HPDE6-E6E7 (cell line): Measurements from ENCODE around the gene ARL8A.
"Not testable (repeated sequence)": the region's sequence is repeated elsewhere in the genome, so short reads cannot be mapped to it uniquely, and the experiment has no call there.

Source experiments
- DNase-seq: peaks from one replicate; pipeline ENCODE4 v3.0.0; 2011; ENCODE audit warnings: missing footprints; ENCODE audit errors: extremely low spot score

Gene ARL8A

DNA sequence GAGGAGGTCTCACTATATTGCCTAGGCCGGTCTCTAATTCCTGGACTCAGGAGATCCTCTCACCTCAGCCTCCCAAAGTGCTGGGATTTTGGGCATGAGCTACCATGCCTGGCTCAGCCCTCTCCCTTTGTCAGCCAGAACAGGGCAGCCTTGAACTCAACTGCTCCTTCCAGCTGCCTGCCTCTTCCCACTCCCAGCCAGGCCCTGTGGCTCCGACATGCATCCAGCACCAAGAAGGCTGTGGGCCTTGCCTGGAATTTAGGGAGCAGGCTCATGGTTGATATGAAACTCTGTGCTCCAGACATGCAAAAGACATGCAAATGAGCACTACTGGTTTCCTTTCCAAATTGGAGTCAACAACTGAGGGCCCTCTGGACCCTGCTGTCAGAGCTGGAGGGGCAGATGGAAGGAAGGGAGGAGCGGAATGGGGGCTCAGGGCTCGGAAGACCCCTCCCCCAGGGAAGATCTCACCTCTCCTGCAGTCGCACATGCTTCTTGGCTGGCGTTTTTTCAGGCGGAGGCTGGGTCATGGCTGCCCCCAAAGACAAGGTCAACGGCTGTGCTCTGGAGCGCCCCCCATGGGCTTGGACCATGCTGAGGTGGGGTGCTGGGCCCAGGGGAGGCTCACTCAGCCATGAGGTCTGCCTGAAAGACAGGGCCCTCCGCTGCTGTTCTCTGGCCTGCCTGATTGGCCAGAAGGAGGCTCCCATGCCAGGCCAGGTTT, 14.4 kb upstream of the ARL8A start:
- no peak for DNase-seq

DNA sequence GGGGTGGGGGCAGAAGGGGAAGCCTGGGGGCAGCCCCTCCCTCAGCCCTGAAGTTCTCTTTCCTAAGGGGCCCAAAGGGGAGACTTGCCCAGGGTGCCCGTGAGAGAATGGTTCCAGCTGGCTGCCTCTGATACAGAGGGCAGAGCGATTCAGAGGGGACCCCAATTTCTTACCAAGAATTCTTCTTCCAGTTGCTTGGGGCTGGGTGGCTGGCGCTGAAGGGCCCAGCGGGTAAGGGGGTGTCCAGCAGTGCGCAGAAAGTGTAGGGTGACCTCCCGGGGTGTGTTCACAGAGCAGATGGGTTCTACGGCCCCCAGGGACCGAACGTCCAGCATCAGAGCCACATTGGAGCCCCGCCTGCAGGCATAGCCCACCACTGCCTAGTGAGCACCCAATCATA, 13.4 kb upstream of the ARL8A start:
- no peak for DNase-seq

DNA sequence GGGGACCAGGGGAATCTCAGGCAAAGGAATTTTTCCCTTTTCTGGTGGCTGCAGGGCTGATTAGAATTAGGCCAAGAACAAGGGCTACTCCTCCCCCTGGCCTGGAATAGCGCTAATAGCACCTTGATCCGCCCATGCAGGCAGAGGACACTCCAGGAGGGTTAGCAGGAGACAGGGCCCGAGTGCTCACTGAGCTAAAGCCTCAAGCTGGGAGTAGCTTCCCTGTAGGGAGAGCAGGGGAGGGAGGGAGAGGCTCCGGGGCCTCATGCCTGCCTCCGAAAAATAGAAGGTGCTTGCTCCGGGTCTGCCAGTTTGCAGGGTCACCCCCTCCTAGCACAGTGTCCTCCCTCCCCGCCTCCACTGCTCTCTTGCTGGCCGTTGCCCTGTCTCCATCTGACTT, 12.1 kb upstream of the ARL8A start:
- no peak for DNase-seq

DNA sequence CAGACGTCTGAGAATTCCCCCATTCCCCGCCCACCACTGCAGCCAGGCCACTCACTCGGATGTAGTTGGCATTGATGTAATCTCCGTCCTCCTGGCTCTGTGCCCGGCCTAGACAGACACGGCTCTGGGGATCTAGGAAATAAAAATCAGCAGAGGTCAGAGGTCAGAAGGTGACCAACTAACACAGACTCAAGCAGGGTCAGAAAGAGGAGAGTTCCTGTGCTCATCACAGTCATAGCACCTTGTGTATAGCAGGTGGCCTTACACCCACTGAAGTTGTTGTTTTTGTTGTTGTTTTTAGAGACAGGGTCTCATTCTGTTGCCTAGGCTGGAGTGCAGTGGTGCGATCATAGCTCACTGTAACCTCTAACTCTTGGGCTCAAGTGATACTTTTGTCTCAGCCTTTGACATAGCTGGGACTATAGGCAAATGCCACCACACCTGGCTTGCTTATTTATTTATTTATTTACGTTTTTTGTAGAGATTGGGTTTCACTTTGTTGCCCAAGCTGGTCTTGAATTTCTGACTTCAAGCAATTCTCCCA, 11.0 kb upstream of the ARL8A start:
- DNase-seq = no peak

DNA sequence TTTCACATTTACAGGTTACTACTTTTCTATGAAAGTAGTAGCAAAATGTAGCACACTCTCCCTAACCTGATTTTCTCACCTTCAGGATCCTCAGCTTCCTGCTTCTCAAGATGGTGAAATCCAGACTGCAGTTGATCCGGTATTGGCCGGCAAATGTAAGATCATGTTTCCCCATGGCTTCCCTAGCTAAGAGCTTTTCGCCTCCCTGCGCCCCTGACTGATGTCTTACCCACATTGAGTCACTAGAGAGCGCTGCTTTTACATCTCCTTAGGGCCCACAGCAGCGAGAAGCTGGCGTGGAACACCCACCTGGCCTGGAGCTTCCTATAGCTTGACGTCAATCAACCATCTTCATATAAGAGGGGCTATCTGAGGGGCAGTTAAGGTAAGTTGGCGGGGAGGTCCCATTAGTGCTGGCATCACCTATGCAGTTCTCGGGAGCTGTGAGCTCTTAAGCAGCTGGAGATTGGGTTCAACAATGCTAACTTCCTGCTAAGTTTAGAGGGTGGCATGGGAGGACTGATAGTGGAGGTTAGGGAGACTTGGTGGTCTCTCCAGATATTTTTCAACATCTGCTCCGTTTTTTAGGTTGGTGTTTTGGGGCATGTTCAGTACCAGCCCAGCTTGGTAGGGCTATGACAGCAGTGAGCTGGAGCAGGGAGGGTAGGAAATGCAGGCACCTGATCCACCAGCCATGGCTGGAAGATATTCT, 10.4 kb upstream of the ARL8A start:
- no peak for DNase-seq

DNA sequence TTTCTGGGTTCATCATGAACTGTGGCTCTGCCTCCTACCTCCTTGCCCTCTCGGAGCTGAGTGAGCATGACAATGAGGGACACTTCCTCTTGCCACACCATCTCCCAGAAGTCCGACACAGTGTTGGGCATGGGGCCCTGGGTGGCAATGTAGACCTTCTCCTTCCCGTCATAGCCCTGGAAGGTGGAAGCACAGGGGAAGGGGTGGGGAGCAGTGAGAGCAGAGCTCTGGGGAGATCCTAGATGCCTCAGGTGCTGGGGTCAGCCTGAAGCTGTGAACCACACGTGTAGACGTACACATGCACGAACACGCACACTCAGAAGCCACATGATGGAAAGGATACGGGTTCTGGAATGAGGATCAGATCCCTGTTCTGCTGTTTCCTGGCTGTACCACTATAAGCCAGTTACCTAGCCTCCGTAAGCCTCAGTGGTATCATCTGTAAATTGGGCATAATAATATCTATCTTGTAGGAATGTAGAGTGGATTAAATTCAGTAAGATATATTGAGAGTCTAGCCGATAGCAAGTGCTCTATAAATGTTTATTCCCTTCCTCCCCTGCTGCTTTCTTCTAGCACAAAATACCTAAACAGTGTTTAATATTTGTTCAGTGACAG, 9.7 kb upstream of the ARL8A start:
- no peak for DNase-seq

DNA sequence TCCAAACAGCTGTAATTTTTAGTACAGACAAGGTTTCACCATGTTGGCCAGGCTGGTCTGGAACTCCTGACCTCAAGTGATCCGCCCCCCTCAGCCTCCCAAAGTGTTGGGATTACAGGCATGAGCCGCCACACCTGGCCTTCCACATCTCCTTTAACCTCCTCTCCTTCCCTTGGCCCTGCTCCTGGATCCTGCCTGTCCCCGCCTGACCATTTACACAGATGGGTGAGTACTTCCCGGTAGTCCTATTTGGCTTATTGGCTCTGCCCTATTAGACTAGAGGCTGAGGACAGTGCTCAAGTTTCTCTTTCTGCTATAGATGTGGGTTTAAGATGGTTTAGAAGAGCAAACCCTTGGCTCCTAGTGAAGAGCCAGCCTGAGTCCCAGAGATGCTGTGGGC, 8.7 kb upstream of the ARL8A start:
- DNase-seq = no peak

DNA sequence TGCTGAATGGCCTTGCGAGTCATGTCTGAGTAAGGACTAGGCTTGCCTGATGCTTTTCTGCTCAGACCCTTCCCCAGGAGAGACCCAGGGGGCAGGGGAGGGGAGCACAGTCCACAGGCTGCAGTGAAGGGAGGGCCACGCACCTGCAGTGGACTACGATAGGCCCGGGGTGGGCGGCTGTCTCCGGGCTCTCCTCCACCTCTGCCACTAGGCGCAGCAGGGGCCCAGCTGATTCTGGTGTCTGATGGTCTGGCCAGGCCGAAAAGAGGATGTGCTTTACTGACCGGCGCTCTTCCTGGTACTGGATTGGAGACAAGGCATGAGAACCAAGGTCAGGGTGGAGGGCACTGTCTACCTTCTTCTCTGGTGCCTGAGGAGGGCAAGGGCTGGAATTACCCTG, 7.9 kb upstream of the ARL8A start:
- DNase-seq = no peak

DNA sequence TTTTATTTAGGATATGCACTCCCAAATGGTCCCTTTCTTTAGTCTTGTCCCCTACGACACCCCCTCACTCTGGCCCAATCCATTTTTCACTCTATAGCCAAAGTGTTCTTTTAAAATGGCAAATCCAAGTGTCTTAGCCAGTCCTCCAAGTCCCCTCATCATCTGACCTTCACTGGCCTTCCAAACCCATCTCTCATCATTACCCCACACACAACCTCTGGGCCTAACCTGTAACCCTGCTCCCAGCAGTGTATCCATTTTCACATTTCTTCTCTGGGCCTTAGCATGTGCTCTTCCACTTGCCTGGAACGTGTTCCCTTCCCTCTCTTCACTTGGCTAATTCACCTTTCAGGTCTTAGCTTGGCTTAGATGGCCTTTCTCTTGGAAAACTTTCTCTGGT, 6.5 kb upstream of the ARL8A start:
- no peak for DNase-seq

DNA sequence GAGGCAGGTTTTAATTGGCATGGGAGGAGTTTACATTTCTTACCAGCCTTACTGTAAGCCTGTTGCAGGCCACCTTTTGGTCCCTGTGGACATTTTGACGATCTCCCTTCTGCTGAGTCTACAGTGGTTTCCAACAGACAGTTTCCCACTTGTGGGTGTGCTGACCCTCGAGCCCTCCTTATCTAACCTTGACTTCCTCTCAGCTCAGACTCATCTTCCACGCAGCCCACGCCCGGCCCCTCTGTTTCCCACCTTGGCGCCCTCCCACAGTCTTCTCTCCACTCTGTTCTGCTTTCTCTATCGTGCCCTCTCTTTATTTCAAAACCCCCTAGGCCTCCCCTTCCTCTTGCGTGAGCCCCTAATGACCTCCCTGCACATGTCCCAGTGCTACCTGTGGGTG, 6.1 kb upstream of the ARL8A start:
- no peak for DNase-seq

DNA sequence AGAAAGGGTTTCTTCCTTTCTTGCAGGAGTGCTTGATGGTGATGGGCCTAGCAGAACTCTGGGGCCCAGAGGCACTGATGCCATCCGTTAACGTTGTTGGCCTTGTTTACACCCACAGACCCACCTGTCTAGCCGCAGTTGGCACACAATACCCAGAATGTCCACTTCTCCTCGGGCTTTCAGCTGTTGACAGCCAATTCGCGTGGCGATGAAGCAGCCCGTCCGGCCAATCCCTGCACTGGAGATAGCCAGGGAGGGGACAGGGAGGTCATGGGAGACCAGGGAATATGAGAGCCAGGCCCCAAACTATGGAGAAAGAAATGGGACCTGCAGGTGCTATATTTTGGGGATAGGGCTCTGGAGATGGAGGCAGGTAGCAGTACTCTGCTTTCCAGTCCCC, 5.7 kb upstream of the ARL8A start:
- no peak for DNase-seq

DNA sequence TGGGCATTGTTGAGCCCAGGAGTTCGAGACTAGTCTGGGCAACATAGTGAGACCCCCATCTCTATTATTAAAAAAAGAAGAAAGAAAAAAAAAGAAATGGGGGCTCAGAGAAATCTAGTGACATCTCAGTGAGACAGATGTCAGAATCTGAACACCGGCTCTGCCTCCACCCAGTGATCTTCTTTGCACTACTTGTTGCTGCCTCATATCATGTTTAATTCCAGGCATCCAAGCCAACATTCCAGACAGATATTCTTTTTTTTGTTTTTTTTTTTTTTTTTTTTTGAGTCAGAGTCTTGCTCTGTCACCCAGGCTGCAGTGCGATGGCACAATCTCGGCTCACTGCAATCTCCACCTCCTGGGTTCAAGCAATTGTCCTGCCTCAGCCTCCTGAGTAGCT, 5.0 kb upstream of the ARL8A start:
- no peak for DNase-seq

DNA sequence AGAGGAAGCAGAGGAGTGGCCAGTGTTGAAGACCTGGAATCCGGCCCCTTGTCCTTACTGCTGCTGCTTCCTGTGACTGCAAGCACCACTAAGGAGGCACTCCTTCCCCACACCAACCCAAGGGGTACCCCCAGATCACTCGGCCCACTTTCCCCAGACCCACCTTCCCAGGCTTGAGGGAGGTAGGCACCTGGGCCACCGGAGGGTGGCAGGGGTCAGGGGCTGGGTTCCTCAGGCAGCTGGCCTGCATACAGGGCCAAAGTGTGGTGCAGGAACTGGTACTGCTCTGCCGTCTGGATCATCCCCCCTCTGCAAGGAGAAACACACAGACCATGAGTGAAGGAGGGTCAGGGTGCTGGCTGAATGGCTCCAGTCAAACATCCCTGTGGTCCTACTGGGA, 3.9 kb upstream of the ARL8A start:
- DNase-seq = no peak

DNA sequence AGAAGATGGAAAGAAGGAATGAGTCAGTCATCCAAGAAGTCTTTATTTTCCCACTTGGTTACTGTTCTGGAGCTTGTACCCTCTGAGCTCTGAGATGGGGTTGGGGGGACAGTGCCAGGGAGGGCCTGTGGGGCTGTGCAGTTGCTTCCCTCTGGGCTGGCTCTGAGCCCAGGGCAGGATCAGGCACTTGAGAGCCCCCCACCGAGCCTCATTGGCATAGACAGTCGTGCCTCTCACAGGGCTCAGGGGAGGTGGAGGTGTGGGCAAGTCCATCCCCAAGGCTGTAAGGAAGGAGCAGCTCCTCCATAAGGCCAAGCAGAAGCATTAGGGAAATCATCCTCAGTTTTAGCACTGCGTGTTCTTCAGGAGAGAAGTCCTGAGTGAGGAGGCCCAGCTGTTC, 2.5 kb upstream of the ARL8A start:
- no peak for DNase-seq

DNA sequence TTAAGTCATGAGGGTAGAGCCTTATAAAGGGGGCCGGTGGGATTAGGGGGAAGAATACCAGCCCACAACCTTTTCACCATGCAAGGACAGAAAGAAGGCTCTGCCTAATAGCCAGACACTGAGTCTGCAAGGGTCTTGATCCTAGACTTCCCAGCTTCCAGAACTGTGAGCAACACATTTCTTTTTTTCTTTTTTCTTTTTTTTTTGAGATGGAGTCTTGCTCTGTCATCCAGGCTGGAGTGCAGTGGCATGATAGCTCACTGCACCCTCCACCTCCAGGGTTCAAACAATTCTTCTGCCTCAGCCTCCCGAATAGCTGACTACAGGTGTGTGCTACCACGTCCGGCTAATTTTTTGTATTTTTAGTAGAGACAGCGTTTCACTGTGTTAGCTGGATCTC, 1.7 kb upstream of the ARL8A start:
- no peak for DNase-seq

DNA sequence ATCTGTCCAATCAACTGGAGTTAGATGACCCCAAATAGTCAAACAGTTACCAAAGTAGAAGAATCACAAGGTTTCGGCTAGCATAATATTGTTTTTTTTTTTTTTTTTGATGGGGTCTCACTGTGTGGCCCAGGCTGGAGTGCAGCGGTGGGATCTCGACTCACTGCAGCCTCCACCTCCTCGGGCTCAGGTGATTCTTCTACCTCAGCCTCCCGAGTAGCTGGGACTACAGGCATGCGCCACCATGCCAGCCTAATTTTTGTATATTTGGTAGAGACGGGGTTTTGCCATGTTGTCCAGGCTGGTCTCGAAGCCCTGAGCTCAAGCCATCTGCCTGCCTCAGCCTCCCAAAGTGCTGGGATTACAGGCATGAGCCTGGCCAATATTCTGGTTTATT, 1.2 kb upstream of the ARL8A start:
- DNase-seq = not testable (repeated sequence)

DNA sequence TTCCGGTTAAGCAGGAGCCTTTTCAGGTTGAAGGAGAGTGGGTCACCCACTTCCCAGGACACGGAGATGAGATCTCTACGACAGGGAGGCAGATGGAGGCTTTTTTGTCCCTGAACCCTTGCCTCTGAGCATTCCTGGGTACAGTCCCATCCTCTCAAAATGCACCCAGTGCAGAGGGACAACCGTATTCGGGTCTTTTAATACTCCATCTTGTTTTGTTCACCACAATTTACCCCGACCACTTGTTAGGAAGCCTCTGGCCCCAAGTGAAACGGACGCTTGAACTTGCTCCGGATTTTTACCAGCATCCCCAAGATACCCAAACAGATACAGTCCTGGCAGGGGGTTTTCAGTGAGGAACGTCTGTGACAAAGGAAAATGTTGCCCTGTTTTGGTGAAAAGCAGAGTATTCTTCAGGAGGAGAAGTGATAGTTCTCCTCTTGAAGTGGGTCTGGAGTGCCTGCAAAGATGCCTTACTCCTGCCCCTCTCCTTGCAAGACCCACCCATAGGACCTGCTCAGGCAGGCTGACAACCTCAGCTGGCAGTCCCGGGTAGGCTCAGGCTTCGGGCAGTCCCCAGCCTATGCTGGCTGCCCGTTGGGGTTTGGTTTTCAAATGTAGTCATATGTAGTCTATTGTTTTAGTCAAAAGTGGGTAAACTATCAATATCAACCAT, 669 bp upstream of the ARL8A start:
- peak; percentile 42 for DNase-seq

DNA sequence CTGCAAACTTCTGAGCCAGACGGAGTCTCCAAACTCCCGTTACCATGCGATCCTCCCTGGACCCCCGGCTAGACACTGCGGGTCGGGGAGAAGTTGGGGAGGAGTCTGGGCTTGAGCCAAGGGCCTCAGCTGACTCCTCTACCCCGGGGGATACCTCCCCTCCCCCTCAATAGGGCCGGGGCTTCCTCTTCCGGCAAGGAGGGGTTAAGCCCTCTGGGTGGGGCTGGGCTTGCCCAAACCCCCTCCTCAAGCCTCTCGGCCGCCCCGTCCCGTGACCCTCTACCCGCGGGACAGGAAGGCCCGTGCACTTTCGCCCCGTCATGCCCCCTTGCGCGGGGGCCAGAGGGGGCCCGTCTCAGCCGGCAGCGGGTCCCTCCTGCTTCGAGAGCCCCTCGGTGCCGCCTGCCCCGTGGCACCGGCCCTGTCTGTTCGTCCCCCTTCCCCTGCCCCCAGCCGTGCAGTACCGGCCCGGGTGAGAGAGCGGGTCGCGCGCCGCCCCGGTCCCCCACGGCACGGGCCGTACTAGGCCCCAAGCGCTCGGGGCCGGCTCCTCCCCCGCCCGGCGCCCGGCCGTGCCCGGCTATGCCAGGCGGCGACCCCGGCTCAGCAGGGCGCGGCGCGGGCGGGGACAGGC, 652 bp downstream of the ARL8A start:
- DNase-seq = no peak

DNA sequence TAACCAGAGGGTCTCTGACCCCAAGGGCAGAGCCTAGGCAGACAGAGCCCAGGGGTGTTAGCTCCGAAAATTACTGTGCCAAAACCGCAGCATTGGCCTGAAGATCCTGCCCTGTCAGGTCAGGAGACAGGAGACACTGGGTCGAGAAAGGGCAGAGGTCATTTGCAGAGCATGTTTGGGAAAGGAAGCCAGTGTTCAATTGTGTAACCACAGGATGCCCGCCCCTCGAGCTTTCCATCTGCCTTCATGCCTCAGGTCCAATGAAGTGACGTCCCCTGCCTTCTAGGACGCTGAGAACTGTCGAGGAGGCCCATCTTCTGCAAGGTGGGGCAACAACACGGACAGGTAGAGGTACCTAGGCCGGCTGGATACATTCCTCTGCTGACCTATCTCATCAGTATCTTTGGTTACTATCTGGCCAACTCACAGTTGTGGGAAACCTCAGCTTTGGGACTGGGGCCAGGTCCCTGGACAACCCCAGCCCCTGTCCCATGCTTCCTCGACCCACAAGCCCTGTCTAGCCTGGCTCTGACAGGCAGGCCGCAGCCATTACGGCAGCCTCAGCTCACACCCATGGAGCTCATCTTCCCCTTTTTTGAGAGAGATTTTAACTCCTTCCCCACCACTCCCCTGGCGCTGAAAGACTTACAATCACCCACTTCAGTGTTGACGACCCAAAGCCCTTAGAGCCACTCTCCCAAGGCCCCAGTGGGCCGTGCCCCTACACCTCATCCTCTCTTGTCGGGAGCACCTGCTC, 1.3 kb downstream of the ARL8A start:
- DNase-seq = no peak

DNA sequence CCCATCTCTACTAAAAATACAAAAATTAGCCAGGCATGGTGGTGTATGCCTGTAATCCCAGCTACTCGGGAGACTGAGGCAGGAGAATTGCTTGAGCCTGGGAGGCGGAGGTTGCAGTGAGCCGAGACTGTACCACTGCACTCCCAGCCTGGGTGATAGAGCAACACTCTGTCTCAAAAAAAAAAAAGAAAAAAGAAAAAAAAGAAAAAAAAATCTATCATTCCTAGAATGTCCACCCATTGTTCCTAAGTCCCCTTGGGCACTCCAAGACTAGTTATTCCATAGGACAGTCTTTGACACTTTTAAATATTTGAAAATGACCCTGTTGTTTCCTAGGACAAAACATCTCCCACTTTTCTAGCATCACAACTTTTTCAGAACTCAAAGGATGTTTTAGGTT, 3.1 kb downstream of the ARL8A start:
- DNase-seq = not testable (repeated sequence)

DNA sequence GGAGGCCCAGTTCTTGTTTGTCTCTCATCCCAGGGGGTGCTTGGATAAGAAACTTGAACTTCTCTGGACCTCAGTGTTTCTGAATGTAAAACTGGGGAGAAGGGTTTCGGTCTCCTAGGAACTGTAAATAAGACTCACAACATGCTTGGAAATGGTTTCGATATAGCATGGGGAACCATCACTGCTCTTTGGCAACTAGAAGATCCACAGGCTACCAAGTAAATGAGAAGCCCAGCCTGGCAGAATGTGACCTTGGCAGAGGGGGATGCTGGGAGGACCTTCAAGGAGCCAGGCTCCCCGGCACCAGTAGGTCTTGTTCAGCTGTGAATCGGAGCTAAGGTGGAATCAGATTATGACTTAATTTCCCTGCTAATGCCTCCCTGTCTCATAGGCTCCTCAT, 3.7 kb downstream of the ARL8A start:
- DNase-seq = no peak
